NCI-H524 treated with DMSO at 0.1 percent for 48 hours (cell line): ENCODE measurements around the gene BMI1.
"Not testable (repeated sequence)": the region's sequence is repeated elsewhere in the genome, so short reads cannot be mapped to it uniquely, and the experiment has no call there.

ENCODE experiments used
- DNase-seq: peaks from one replicate; lab custom pipeline; 2025; lab: John Stamatoyannopoulos, UW

BMI1 gene

GRCh38 chr10:22340329-22341189, 19.7 kb downstream of the BMI1 start:
- no peak for DNase-seq

GRCh38 chr10:22341190-22341925, 20.5 kb downstream of the BMI1 start:
- DNase-seq, result no peak

GRCh38 chr10:22341926-22342196, 21.0 kb downstream of the BMI1 start:
- no peak for DNase-seq

- DNase-seq, result no peak
Observed at GRCh38 chr10:22342421-22342820, 21.5 kb downstream of the BMI1 start.

- DNase-seq, result no peak
Observed at GRCh38 chr10:22343731-22344130, 22.8 kb downstream of the BMI1 start.

GRCh38 chr10:22344249-22344648, 23.4 kb downstream of the BMI1 start:
- DNase-seq, result no peak

GRCh38 chr10:22344781-22345300, 23.9 kb downstream of the BMI1 start:
- no peak for DNase-seq

GRCh38 chr10:22345301-22346095, 24.6 kb downstream of the BMI1 start, which contains the start of gene SPAG6:
SPAG6 (plus strand) TSS chr10:22345496; CDS start chr10:22345612, 116 bp downstream.
- DNase-seq, result no peak

GRCh38 chr10:22346096-22346661, 25.3 kb downstream of the BMI1 start:
- DNase-seq, result no peak

- no peak for DNase-seq
Observed at GRCh38 chr10:22349755-22350154, 28.9 kb downstream of the BMI1 start.

- DNase-seq, result no peak
Observed at GRCh38 chr10:22351131-22351703, 30.3 kb downstream of the BMI1 start.

GRCh38 chr10:22356324-22356873, 35.5 kb downstream of the BMI1 start:
- DNase-seq, result no peak

GRCh38 chr10:22357770-22358169, 36.9 kb downstream of the BMI1 start:
- not testable (repeated sequence) for DNase-seq

GRCh38 chr10:22363305-22363704, 42.4 kb downstream of the BMI1 start:
- no peak for DNase-seq

- DNase-seq, result no peak
Observed at GRCh38 chr10:22364407-22365140, 43.7 kb downstream of the BMI1 start.

GRCh38 chr10:22365233-22365632, 44.3 kb downstream of the BMI1 start:
- no peak for DNase-seq

GRCh38 chr10:22365644-22366434, 44.9 kb downstream of the BMI1 start:
- DNase-seq, result no peak

- DNase-seq, result no peak
Observed at GRCh38 chr10:22366435-22366703, 45.5 kb downstream of the BMI1 start.

GRCh38 chr10:22366771-22367170, 45.9 kb downstream of the BMI1 start:
- no peak for DNase-seq

- DNase-seq, result no peak
Observed at GRCh38 chr10:22367471-22367870, 46.6 kb downstream of the BMI1 start.
